HEK293 (cell line): ENCODE measurements around the gene KBTBD2.

Source experiments
- CTCF ChIA-PET: fragments of 350-600 bp; formaldehyde crosslinking; extraction: SDS; loops from one replicate; lab custom pipeline; 2021; ENCODE audit warnings: antibody characterized with exemption; lab: Yijun Ruan, JAX
- POLR2A ChIA-PET: fragments of 300-600 bp; formaldehyde crosslinking; extraction: SDS; loops from one replicate; lab custom pipeline; 2020; ENCODE audit warnings: antibody characterized with exemption, inconsistent platforms; lab: Yijun Ruan, JAX
- H3K27ac ChIP-seq: fragments of 200-500 bp; sonication (Bioruptor generic); 2 replicates; pipeline ENCODE4 v1.5.1; 2014; ENCODE audit warnings: low read depth, low read length, control low read depth, inconsistent platforms; ENCODE audit errors: extremely low read depth
- H3K36me3 ChIP-seq, 2 experiments: fragments of 200-500 bp in 1 of 2; sonication (Bioruptor generic) in 1 of 2; 1 replicate in 1 of 2; 2 replicates in 1 of 2; pipeline ENCODE4 v1.5.1; 2014 to 2017; ENCODE audit warnings: inconsistent platforms in 2 of 2, low read length in 2 of 2; ENCODE audit not compliant: control insufficient read depth in 2 of 2, insufficient read depth in 1 of 2
- H3K4me1 ChIP-seq: fragments of 200-500 bp; sonication (Bioruptor generic); 2 replicates; pipeline ENCODE4 v1.5.1; 2014; ENCODE audit warnings: mild to moderate bottlenecking, low read length, inconsistent platforms; ENCODE audit not compliant: control insufficient read depth, insufficient read depth
- H3K4me3 ChIP-seq: 2 replicates; pipeline ENCODE4 v1.5.1; 2011; ENCODE audit warnings: low read depth, mild to moderate bottlenecking, control low read depth, low read length, moderate library complexity
- H3K9me3 ChIP-seq: fragments of 200-500 bp; sonication (Bioruptor generic); 2 replicates; pipeline ENCODE4 v1.5.1; 2014; ENCODE audit warnings: low read depth, low read length, inconsistent platforms; ENCODE audit not compliant: control insufficient read depth, insufficient read depth
- CTCF ChIP-seq: fragments of 450-650 bp; formaldehyde crosslinking; IDR thresholded peaks from 2 replicates; pipeline ENCODE4 v1.5.1; 2016; ENCODE audit warnings: missing biosample characterization, missing genetic modification characterization
- GLI2 ChIP-seq: fragments of 450-650 bp; formaldehyde crosslinking; IDR thresholded peaks from 2 replicates; pipeline ENCODE4; 2017; ENCODE audit warnings: missing biosample characterization, missing genetic modification characterization, low read depth, borderline replicate concordance
- IKZF3 ChIP-seq: fragments of 450-650 bp; IDR thresholded peaks from 2 replicates; pipeline ENCODE4 v1.5.0; 2018; ENCODE audit warnings: missing biosample characterization, mild to moderate bottlenecking, missing genetic modification characterization, moderate library complexity
- KLF1 ChIP-seq: fragments of 450-650 bp; formaldehyde crosslinking; IDR thresholded peaks from 2 replicates; pipeline ENCODE4 v1.5.1; 2016; ENCODE audit warnings: missing biosample characterization, missing genetic modification characterization
- MYNN ChIP-seq: fragments of 450-650 bp; formaldehyde crosslinking; IDR thresholded peaks from 2 replicates; pipeline ENCODE4 v1.5.1; 2016; ENCODE audit warnings: missing biosample characterization, missing genetic modification characterization, borderline replicate concordance
- PRDM1 ChIP-seq: fragments of 450-650 bp; formaldehyde crosslinking; IDR thresholded peaks from 2 replicates; pipeline ENCODE4; 2016; ENCODE audit warnings: missing biosample characterization, missing genetic modification characterization
- TSHZ1 ChIP-seq: fragments of 450-650 bp; formaldehyde crosslinking; IDR thresholded peaks from 2 replicates; pipeline ENCODE4 v1.5.1; 2016; ENCODE audit warnings: missing biosample characterization, missing genetic modification characterization, borderline replicate concordance
- WT1 ChIP-seq: fragments of 450-650 bp; formaldehyde crosslinking; IDR thresholded peaks from 2 replicates; pipeline ENCODE4 v1.5.1; 2016; ENCODE audit warnings: missing biosample characterization, missing genetic modification characterization
- YY1 ChIP-seq: fragments of 450-650 bp; formaldehyde crosslinking; IDR thresholded peaks from 2 replicates; pipeline ENCODE4 v1.5.1; 2018; ENCODE audit warnings: missing biosample characterization, missing genetic modification characterization
- ZBTB11 ChIP-seq: fragments of 450-650 bp; formaldehyde crosslinking; conservative IDR thresholded peaks from 2 replicates; pipeline ENCODE4 v1.5.1; 2016; ENCODE audit warnings: low read depth, missing biosample characterization, missing genetic modification characterization
- ZFHX2 ChIP-seq: fragments of 450-650 bp; formaldehyde crosslinking; conservative IDR thresholded peaks from 2 replicates; pipeline ENCODE4 v1.5.1; 2016; ENCODE audit warnings: missing biosample characterization, missing genetic modification characterization
- ZFP37 ChIP-seq: fragments of 450-650 bp; formaldehyde crosslinking; IDR thresholded peaks from 2 replicates; pipeline ENCODE4 v1.5.1; 2016; ENCODE audit warnings: missing biosample characterization, missing genetic modification characterization
- ZNF133 ChIP-seq: fragments of 450-650 bp; formaldehyde crosslinking; IDR thresholded peaks from 2 replicates; pipeline ENCODE4 v1.5.1; 2016; ENCODE audit warnings: missing biosample characterization, missing genetic modification characterization
- ZNF138 ChIP-seq: fragments of 450-650 bp; formaldehyde crosslinking; IDR thresholded peaks from 2 replicates; pipeline ENCODE4 v1.5.1; 2016; ENCODE audit warnings: missing biosample characterization, missing genetic modification characterization, borderline replicate concordance
- ZNF266 ChIP-seq: fragments of 450-650 bp; formaldehyde crosslinking; IDR thresholded peaks from 2 replicates; pipeline ENCODE4 v1.5.1; 2016; ENCODE audit warnings: missing biosample characterization, missing genetic modification characterization, low read depth
- ZNF433 ChIP-seq: fragments of 450-650 bp; formaldehyde crosslinking; IDR thresholded peaks from 2 replicates; pipeline ENCODE4 v1.5.1; 2016; ENCODE audit warnings: missing biosample characterization, missing genetic modification characterization, low read depth
- ZNF510 ChIP-seq: fragments of 450-650 bp; formaldehyde crosslinking; IDR thresholded peaks from 2 replicates; pipeline ENCODE4 v1.5.1; 2018; ENCODE audit warnings: mild to moderate bottlenecking, missing genetic modification characterization, missing biosample characterization; ENCODE audit not compliant: insufficient replicate concordance
- ZNF548 ChIP-seq: fragments of 450-650 bp; formaldehyde crosslinking; IDR thresholded peaks from 2 replicates; pipeline ENCODE4 v1.5.1; 2016; ENCODE audit warnings: missing biosample characterization, missing genetic modification characterization
- ZNF580 ChIP-seq: fragments of 450-650 bp; formaldehyde crosslinking; IDR thresholded peaks from 2 replicates; pipeline ENCODE4 v1.5.1; 2016; ENCODE audit warnings: missing biosample characterization, missing genetic modification characterization
- ZNF600 ChIP-seq: fragments of 450-650 bp; formaldehyde crosslinking; IDR thresholded peaks from 2 replicates; pipeline ENCODE4 v1.5.1; 2016; ENCODE audit warnings: missing biosample characterization, missing genetic modification characterization
- ZNF660 ChIP-seq: fragments of 450-650 bp; IDR thresholded peaks from 2 replicates; pipeline ENCODE4 v1.5.1; 2018; ENCODE audit warnings: missing biosample characterization, mild to moderate bottlenecking, missing genetic modification characterization
- ZNF76 ChIP-seq: fragments of 450-650 bp; formaldehyde crosslinking; IDR thresholded peaks from 2 replicates; pipeline ENCODE4; 2016; ENCODE audit warnings: low read depth, missing biosample characterization, missing genetic modification characterization, borderline replicate concordance
- ZNF768 ChIP-seq: fragments of 450-650 bp; formaldehyde crosslinking; IDR thresholded peaks from 2 replicates; pipeline ENCODE4 v1.5.1; 2018; ENCODE audit warnings: missing biosample characterization, mild to moderate bottlenecking, missing genetic modification characterization
- ZNF777 ChIP-seq: fragments of 450-650 bp; formaldehyde crosslinking; IDR thresholded peaks from 2 replicates; pipeline ENCODE4 v1.5.1; 2017; ENCODE audit warnings: missing biosample characterization, missing genetic modification characterization, borderline replicate concordance
- ZNF837 ChIP-seq: fragments of 450-650 bp; formaldehyde crosslinking; IDR thresholded peaks from 2 replicates; pipeline ENCODE4 v1.5.1; 2016; ENCODE audit warnings: missing biosample characterization, missing genetic modification characterization

Gene KBTBD2

GRCh38 chr7:32892521-32893206, 1.1 kb upstream of the KBTBD2 start (continued):
- TF ChIP-seq MYNN (tag by site-specific recombination) (no peak), ZNF580 (tag by site-specific recombination) (0 out of 2 replicates have a peak, but pooled peaks have one; percentile 1), ZBTB11 (tag by site-specific recombination) (0 out of 2 replicates have a peak, but pooled peaks have one; percentile 2), ZNF133 (tag by site-specific recombination) (no peak), ZFP37 (0 out of 2 replicates have a peak, but pooled peaks have one; percentile 23), ZNF660 (tag by site-specific recombination) (no peak), ZNF433 (tag by site-specific recombination) (no peak), ZNF548 (tag by site-specific recombination) (no peak)

- Histone ChIP-seq H3K36me3 (no peaks in the 10 kb centered on the region), H3K4me1 (peaks cover 16% of the 10 kb centered on the region), H3K9me3 (no peaks in the 10 kb centered on the region), H3K4me3 (peak overlapping the region; percentile 87), H3K27ac (peak overlapping the region; percentile 99)
- ChIA-PET POLR2A (interaction anchor here (2.6 to 3.9 kb wide), 2 partner anchors 51 to 170 kb away, joined by 9 to 16 read pairs; partner anchors contain the start of gene NT5C3A), CTCF (interaction anchor here (2.1 kb wide), 1 partner anchor 46 kb away, joined by 12 read pairs; no protein-coding TSS in a partner anchor)
- peak; percentile 48 for TF ChIP-seq ZFHX2 (tag by site-specific recombination)
- no peak for TF ChIP-seq ZNF600
- no peak for TF ChIP-seq GLI2 (tag by site-specific recombination)
- no peak for TF ChIP-seq ZNF777 (tag by site-specific recombination)
- no peak for TF ChIP-seq TSHZ1 (tag by site-specific recombination)
- TF ChIP-seq YY1, result no peak
- TF ChIP-seq PRDM1, result no peak
- peak; percentile 31; the same call in 1 of the 2 replicates for TF ChIP-seq WT1 (tag by site-specific recombination)
- TF ChIP-seq ZNF266 (tag by site-specific recombination), result no peak
- no peak for TF ChIP-seq CTCF (tag by site-specific recombination)
- TF ChIP-seq ZNF138, result no peak
- TF ChIP-seq KLF1 (tag by site-specific recombination), result peak; percentile 57
- no peak for TF ChIP-seq ZNF768
- TF ChIP-seq ZNF510 (tag by site-specific recombination), result no peak
- TF ChIP-seq ZNF76 (tag by site-specific recombination), result peak; percentile 84; the same call in 1 of the 2 replicates
- TF ChIP-seq ZNF837, result no peak
- peak; percentile 92 for TF ChIP-seq IKZF3 (tag by site-specific recombination)
Measured at GRCh38 chr7:32891800-32892520, 400 bp upstream of the KBTBD2 start.
